Gastrocnemius medialis (tissue), 4 donors: ENCODE results near the gene SLC9A5.

ENCODE experiments used
- CTCF ChIP-seq, 5 experiments: fragments of 450-650 bp in 3 of 5; fragments of 200-600 bp in 2 of 5; sonication (generic) in 2 of 5; IDR thresholded peaks in 4 of 5; conservative IDR thresholded peaks in 1 of 5; 1 replicate in 4 of 5; 2 replicates in 1 of 5; pipeline ENCODE4 v1.5.1; 2016 to 2019; ENCODE audit warnings: antibody characterized with exemption in 5 of 5, mild to moderate bottlenecking in 3 of 5, moderate library complexity in 3 of 5
- POLR2A ChIP-seq, 2 donors: fragments of 450-650 bp; IDR thresholded peaks; one replicate each; pipeline ENCODE4 v1.6.1; 2017; ENCODE audit warnings: antibody characterized with exemption in 2 of 2, mild to moderate bottlenecking in 2 of 2, moderate library complexity in 2 of 2

GRCh38 chr16:67212766-67213165 is 36.0 kb upstream of the SLC9A5 start:
- TF ChIP-seq POLR2A (IDR thresholded peaks at IDR 0.05) (no peak), CTCF (IDR thresholded peaks at IDR 0.05 in 4 of 5, conservative IDR thresholded peaks at IDR 0.05 in 1 of 5) (no peak)
